ENCODE data around the gene CCDC85C. TPM values are rescaled to one million over a fixed set of nuclear protein-coding genes. Genes with fewer than 3 reads are reported as not detected.

The CCDC85C gene
- total RNA-seq, 2 experiments from 2014 or later: 5.8 to 7.5 TPM

- peaks cover 0 to 11% of the 10 kb centered on the region in 2 experiments for H3K9me3 ChIP-seq (ENCODE audit: control insufficient read depth in 1 of 2, insufficient read depth in 1 of 2, low read length in 2 of 2)
- Mint-ChIP-seq H3K36me3 (ENCODE audit: low read depth) (no peaks in the 10 kb centered on the region), H3K9me3 (no peaks in the 10 kb centered on the region), H3K4me1 (ENCODE audit: low read depth) (no peaks in the 10 kb centered on the region), H3K27ac (no peak overlapping the region), H3K4me3 (no peak overlapping the region), H3K27me3 (no peaks in the 10 kb centered on the region)
- no peaks in the 10 kb centered on the region for H3K36me3 ChIP-seq (ENCODE audit: insufficient read depth, low read length)
- H3K4me3 ChIP-seq (ENCODE audit: low read length): no peak overlapping the region
- TF ChIP-seq CTCF (IDR thresholded peaks at IDR 0.05): no peak
- no peaks in the 10 kb centered on the region for H3K4me1 ChIP-seq (ENCODE audit: insufficient read depth, low read length)
- no peak for DNase-seq
- ChIA-PET CTCF (no interaction called here), POLR2A (no interaction called here)
- H3K27ac ChIP-seq (ENCODE audit: low read depth in 1 of 2, low read length in 2 of 2): no peak overlapping the region
- no peaks in the 10 kb centered on the region for H3K27me3 ChIP-seq (ENCODE audit: control insufficient read depth in 1 of 2, insufficient read depth in 2 of 2, low read length in 2 of 2)
- ATAC-seq (ENCODE audit: poor library complexity): no peak
- intact Hi-C loops (cut with DNase I, micrococcal nuclease): no loop called here
Observed at GRCh38 chr14:99561864-99562263, 42.1 kb downstream of the CCDC85C start.

GRCh38 chr14:99560922-99561683 lies 42.9 kb downstream of the CCDC85C start:
- H3K4me3 Mint-ChIP-seq: no peak overlapping the region
- POLR2A ChIA-PET: no interaction called here
- intact Hi-C loops (cut with DNase I, micrococcal nuclease): no loop called here

GRCh38 chr14:99560403-99560802 lies 43.6 kb downstream of the CCDC85C start:
- no peak for DNase-seq
- H3K4me1 ChIP-seq (ENCODE audit: insufficient read depth, low read length): no peaks in the 10 kb centered on the region
- intact Hi-C loops (cut with DNase I, micrococcal nuclease): no loop called here
- ATAC-seq (ENCODE audit: poor library complexity): no peak
- no peak overlapping the region for H3K27ac ChIP-seq (ENCODE audit: low read depth in 1 of 2, low read length in 2 of 2)
- H3K4me1 Mint-ChIP-seq (ENCODE audit: low read depth): no peaks in the 10 kb centered on the region
- no peak overlapping the region for H3K4me3 ChIP-seq (ENCODE audit: low read length)
- no peaks in the 10 kb centered on the region for H3K36me3 ChIP-seq (ENCODE audit: insufficient read depth, low read length)
- H3K27ac Mint-ChIP-seq: no peak overlapping the region
- H3K27me3 ChIP-seq (ENCODE audit: control insufficient read depth in 1 of 2, insufficient read depth in 2 of 2, low read length in 2 of 2): no peaks in the 10 kb centered on the region
- ChIA-PET POLR2A (no interaction called here), CTCF (no interaction called here)
- H3K27me3 Mint-ChIP-seq: no peaks in the 10 kb centered on the region
- no peak overlapping the region for H3K4me3 Mint-ChIP-seq
- H3K9me3 Mint-ChIP-seq: no peaks in the 10 kb centered on the region
- peaks cover 0 to 11% of the 10 kb centered on the region in 2 experiments for H3K9me3 ChIP-seq (ENCODE audit: control insufficient read depth in 1 of 2, insufficient read depth in 1 of 2, low read length in 2 of 2)
- H3K36me3 Mint-ChIP-seq (ENCODE audit: low read depth): no peaks in the 10 kb centered on the region
- no peak for TF ChIP-seq CTCF (IDR thresholded peaks at IDR 0.05)

More at GRCh38 chr14:99560922-99561683, 42.9 kb downstream of the CCDC85C start:
- Mint-ChIP-seq H3K27ac (no peak overlapping the region), H3K4me1 (ENCODE audit: low read depth) (no peaks in the 10 kb centered on the region), H3K36me3 (ENCODE audit: low read depth) (no peaks in the 10 kb centered on the region), H3K27me3 (no peaks in the 10 kb centered on the region), H3K9me3 (no peaks in the 10 kb centered on the region)
- Histone ChIP-seq H3K27me3 (ENCODE audit: control insufficient read depth in 1 of 2, insufficient read depth in 2 of 2, low read length in 2 of 2) (no peaks in the 10 kb centered on the region), H3K9me3 (ENCODE audit: control insufficient read depth in 1 of 2, insufficient read depth in 1 of 2, low read length in 2 of 2) (peaks cover 0 to 11% of the 10 kb centered on the region in 2 experiments), H3K4me3 (ENCODE audit: low read length) (no peak overlapping the region), H3K36me3 (ENCODE audit: insufficient read depth, low read length) (no peaks in the 10 kb centered on the region), H3K27ac (ENCODE audit: low read depth in 1 of 2, low read length in 2 of 2) (no peak overlapping the region), H3K4me1 (ENCODE audit: insufficient read depth, low read length) (no peaks in the 10 kb centered on the region)
- no peak for TF ChIP-seq CTCF (IDR thresholded peaks at IDR 0.05)
- CTCF ChIA-PET: no interaction called here
- no peak for DNase-seq
- ATAC-seq (ENCODE audit: poor library complexity): no peak
